GM19324 (cell line): ENCODE measurements around the gene HSPA6.
"Not testable (repeated sequence)": the region's sequence is repeated elsewhere in the genome, so short reads cannot be mapped to it uniquely, and the experiment has no call there.

Experiments used
- ATAC-seq: cut with Tn5 transposase; IDR thresholded peaks from one replicate; pipeline ENCODE4 v1.9.1; 2021; ENCODE audit warnings: mild to moderate bottlenecking, moderate library complexity; ENCODE audit not compliant: unreplicated experiment, low FRiP score

HSPA6 gene

GRCh38 chr1:161523817-161524741, at the start of gene HSPA6:
HSPA6 (plus strand) TSS chr1:161524540; CDS start chr1:161524659, 119 bp downstream.
- ATAC-seq, result peak; percentile 51

- not testable (repeated sequence) for ATAC-seq
Measured at GRCh38 chr1:161477711-161478110, 46.6 kb upstream of the HSPA6 start.

GRCh38 chr1:161478985-161479384, 45.4 kb upstream of the HSPA6 start:
- no peak for ATAC-seq

GRCh38 chr1:161480381-161481035, 43.8 kb upstream of the HSPA6 start:
- ATAC-seq, result no peak

- no peak for ATAC-seq
Measured at GRCh38 chr1:161481624-161482392, 42.5 kb upstream of the HSPA6 start.

- ATAC-seq, result no peak
Measured at GRCh38 chr1:161482610-161483009, 41.7 kb upstream of the HSPA6 start.

- no peak for ATAC-seq
Measured at GRCh38 chr1:161483361-161483760, 41.0 kb upstream of the HSPA6 start.

GRCh38 chr1:161484613-161485012, 39.7 kb upstream of the HSPA6 start:
- no peak for ATAC-seq

- no peak for ATAC-seq
Measured at GRCh38 chr1:161486806-161487741, 37.3 kb upstream of the HSPA6 start.

GRCh38 chr1:161491472-161491871, 32.9 kb upstream of the HSPA6 start:
- no peak for ATAC-seq

GRCh38 chr1:161492827-161493226, 31.5 kb upstream of the HSPA6 start:
- ATAC-seq, result no peak

GRCh38 chr1:161494091-161494735, 30.1 kb upstream of the HSPA6 start:
- no peak for ATAC-seq

GRCh38 chr1:161495490-161495889, 28.9 kb upstream of the HSPA6 start:
- ATAC-seq, result no peak

GRCh38 chr1:161497961-161498360, 26.4 kb upstream of the HSPA6 start:
- no peak for ATAC-seq

- ATAC-seq, result no peak
Measured at GRCh38 chr1:161498646-161499045, 25.7 kb upstream of the HSPA6 start.

GRCh38 chr1:161499099-161500039, 25.0 kb upstream of the HSPA6 start:
- ATAC-seq, result no peak

- no peak for ATAC-seq
Measured at GRCh38 chr1:161501234-161501633, 23.1 kb upstream of the HSPA6 start.

GRCh38 chr1:161502181-161502580, 22.2 kb upstream of the HSPA6 start:
- no peak for ATAC-seq
